ENCODE data around the gene TULP1.

The TULP1 gene

GRCh38 chr6:35474131-35474941 is 38.4 kb downstream of the TULP1 start:
- Histone ChIP-seq H4K8ac (ENCODE audit: low read length) (no peak overlapping the region), H3K18ac (ENCODE audit: low read depth in 1 of 2, low read length in 2 of 2) (no peak overlapping the region), H2AK5ac (ENCODE audit: low read length, severe bottlenecking) (peak overlapping the region; percentile 22), H2BK120ac (ENCODE audit: low read depth, low read length) (no peak overlapping the region), H2BK5ac (ENCODE audit: low read depth, low read length, poor library complexity, severe bottlenecking) (no peak overlapping the region), H3K9me3 (ENCODE audit: control insufficient read depth, low read length) (no peaks in the 10 kb centered on the region), H3K4me1 (ENCODE audit: control insufficient read depth, insufficient read depth, low read depth, low read length) (peaks cover 16% of the 10 kb centered on the region), H3K27ac (ENCODE audit: low read length, poor library complexity, severe bottlenecking) (no peak overlapping the region), H3K36me3 (ENCODE audit: control insufficient read depth in 1 of 2, insufficient read depth in 2 of 2, low read depth in 1 of 2, low read length in 2 of 2) (peaks cover 80 to 86% of the 10 kb centered on the region in 2 experiments), H2BK12ac (ENCODE audit: low read length in 2 of 2) (no peak overlapping the region), H3K79me1 (replicated peaks; ENCODE audit: low read length, poor library complexity, severe bottlenecking) (peaks cover 10% of the 10 kb centered on the region), H3K27me3 (ENCODE audit: control insufficient read depth in 1 of 2, insufficient read depth in 1 of 2, low read length in 2 of 2) (no peaks in the 10 kb centered on the region), H2BK15ac (ENCODE audit: low read depth, poor library complexity, severe bottlenecking) (no peak overlapping the region), H2AFZ (ENCODE audit: low read depth, low read length) (no peak overlapping the region), H3K4me3 (ENCODE audit: insufficient read depth in 1 of 2, low read depth in 1 of 2, low read length in 2 of 2) (no peak overlapping the region), H3K4me2 (ENCODE audit: low read length, poor library complexity, severe bottlenecking) (no peak overlapping the region), H4K91ac (ENCODE audit: low read length) (no peak overlapping the region), H3K4ac (ENCODE audit: low read depth in 1 of 2, low read length in 2 of 2) (no peak overlapping the region), H3K9ac (ENCODE audit: low read length) (no peak overlapping the region), H3K23ac (ENCODE audit: low read length in 2 of 2) (no peak overlapping the region), H3K14ac (ENCODE audit: low read length in 2 of 2) (no peak overlapping the region)
- DNase-seq = no peak
- WGBS = 96% methylated on average over 7 of the region's 14 CpGs

GRCh38 chr6:35473850-35474130 is 38.9 kb downstream of the TULP1 start:
- H3K4me3 ChIP-seq (ENCODE audit: insufficient read depth in 1 of 2, low read depth in 1 of 2, low read length in 2 of 2) = no peak overlapping the region
- no peak overlapping the region for H2BK15ac ChIP-seq (ENCODE audit: low read depth, poor library complexity, severe bottlenecking)
- H3K36me3 ChIP-seq (ENCODE audit: control insufficient read depth in 1 of 2, insufficient read depth in 2 of 2, low read depth in 1 of 2, low read length in 2 of 2) = peaks cover 81% of the 10 kb centered on the region in 2 experiments
- H3K9ac ChIP-seq (ENCODE audit: low read length) = no peak overlapping the region
- H4K8ac ChIP-seq (ENCODE audit: low read length) = no peak overlapping the region
- H3K4me2 ChIP-seq (ENCODE audit: low read length, poor library complexity, severe bottlenecking) = no peak overlapping the region
- H2AK5ac ChIP-seq (ENCODE audit: low read length, severe bottlenecking) = peak overlapping the region; percentile 22
- H2BK5ac ChIP-seq (ENCODE audit: low read depth, low read length, poor library complexity, severe bottlenecking) = no peak overlapping the region
- no peak overlapping the region for H3K23ac ChIP-seq (ENCODE audit: low read length in 2 of 2)
- H3K27ac ChIP-seq (ENCODE audit: low read length, poor library complexity, severe bottlenecking) = no peak overlapping the region
- peaks cover 10% of the 10 kb centered on the region for H3K79me1 ChIP-seq (replicated peaks; ENCODE audit: low read length, poor library complexity, severe bottlenecking)
- no peaks in the 10 kb centered on the region for H3K9me3 ChIP-seq (ENCODE audit: control insufficient read depth, low read length)
- H3K27me3 ChIP-seq (ENCODE audit: control insufficient read depth in 1 of 2, insufficient read depth in 1 of 2, low read length in 2 of 2) = no peaks in the 10 kb centered on the region
- no peak overlapping the region for H2BK120ac ChIP-seq (ENCODE audit: low read depth, low read length)
- no peak overlapping the region for H2AFZ ChIP-seq (ENCODE audit: low read depth, low read length)
- no peak overlapping the region for H3K18ac ChIP-seq (ENCODE audit: low read depth in 1 of 2, low read length in 2 of 2)
- no peak for DNase-seq
- no peak overlapping the region for H2BK12ac ChIP-seq (ENCODE audit: low read length in 2 of 2)
- H3K4ac ChIP-seq (ENCODE audit: low read depth in 1 of 2, low read length in 2 of 2) = no peak overlapping the region
- H3K4me1 ChIP-seq (ENCODE audit: control insufficient read depth, insufficient read depth, low read depth, low read length) = peaks cover 16% of the 10 kb centered on the region
- H4K91ac ChIP-seq (ENCODE audit: low read length) = no peak overlapping the region
- H3K14ac ChIP-seq (ENCODE audit: low read length in 2 of 2) = no peak overlapping the region

- WGBS = 81% methylated on average over 6 of the region's 9 CpGs
- Histone ChIP-seq H3K4me1 (ENCODE audit: control insufficient read depth, insufficient read depth, low read depth, low read length) (peaks cover 16% of the 10 kb centered on the region), H3K9me3 (ENCODE audit: control insufficient read depth, low read length) (no peaks in the 10 kb centered on the region), H2AFZ (ENCODE audit: low read depth, low read length) (no peak overlapping the region), H2BK15ac (ENCODE audit: low read depth, poor library complexity, severe bottlenecking) (no peak overlapping the region), H3K27me3 (ENCODE audit: control insufficient read depth in 1 of 2, insufficient read depth in 1 of 2, low read length in 2 of 2) (no peaks in the 10 kb centered on the region), H3K4ac (ENCODE audit: low read depth in 1 of 2, low read length in 2 of 2) (no peak overlapping the region), H3K4me3 (ENCODE audit: insufficient read depth in 1 of 2, low read depth in 1 of 2, low read length in 2 of 2) (no peak overlapping the region), H3K23ac (ENCODE audit: low read length in 2 of 2) (no peak overlapping the region), H3K27ac (ENCODE audit: low read length, poor library complexity, severe bottlenecking) (peak overlapping the region; percentile 8), H3K18ac (ENCODE audit: low read depth in 1 of 2, low read length in 2 of 2) (no peak overlapping the region), H3K9ac (ENCODE audit: low read length) (no peak overlapping the region), H2AK5ac (ENCODE audit: low read length, severe bottlenecking) (no peak overlapping the region), H4K91ac (ENCODE audit: low read length) (no peak overlapping the region), H3K79me1 (replicated peaks; ENCODE audit: low read length, poor library complexity, severe bottlenecking) (peaks cover 10% of the 10 kb centered on the region), H3K36me3 (ENCODE audit: control insufficient read depth in 1 of 2, insufficient read depth in 2 of 2, low read depth in 1 of 2, low read length in 2 of 2) (peaks cover 77 to 80% of the 10 kb centered on the region in 2 experiments), H2BK5ac (ENCODE audit: low read depth, low read length, poor library complexity, severe bottlenecking) (no peak overlapping the region), H4K8ac (ENCODE audit: low read length) (peak overlapping the region; percentile 59), H2BK12ac (ENCODE audit: low read length in 2 of 2) (no peak overlapping the region), H3K4me2 (ENCODE audit: low read length, poor library complexity, severe bottlenecking) (no peak overlapping the region), H3K14ac (ENCODE audit: low read length in 2 of 2) (no peak overlapping the region), H2BK120ac (ENCODE audit: low read depth, low read length) (no peak overlapping the region)
- DNase-seq = no peak
Measured at GRCh38 chr6:35473075-35473849, 39.4 kb downstream of the TULP1 start.

GRCh38 chr6:35471836-35472345 is 40.8 kb downstream of the TULP1 start:
- Histone ChIP-seq H3K27me3 (ENCODE audit: control insufficient read depth in 1 of 2, insufficient read depth in 1 of 2, low read length in 2 of 2) (no peaks in the 10 kb centered on the region), H3K14ac (ENCODE audit: low read length in 2 of 2) (no peak overlapping the region), H3K79me1 (replicated peaks; ENCODE audit: low read length, poor library complexity, severe bottlenecking) (peaks cover 9% of the 10 kb centered on the region), H2BK120ac (ENCODE audit: low read depth, low read length) (no peak overlapping the region), H3K23ac (ENCODE audit: low read length in 2 of 2) (no peak overlapping the region), H3K4me1 (ENCODE audit: control insufficient read depth, insufficient read depth, low read depth, low read length) (peaks cover 19% of the 10 kb centered on the region), H3K27ac (ENCODE audit: low read length, poor library complexity, severe bottlenecking) (peak overlapping the region; percentile 8), H2AK5ac (ENCODE audit: low read length, severe bottlenecking) (no peak overlapping the region), H3K9me3 (ENCODE audit: control insufficient read depth, low read length) (no peaks in the 10 kb centered on the region), H3K4me3 (ENCODE audit: insufficient read depth in 1 of 2, low read depth in 1 of 2, low read length in 2 of 2) (no peak overlapping the region), H4K8ac (ENCODE audit: low read length) (peak overlapping the region; percentile 19), H2BK15ac (ENCODE audit: low read depth, poor library complexity, severe bottlenecking) (no peak overlapping the region), H2BK12ac (ENCODE audit: low read length in 2 of 2) (no peak overlapping the region), H3K4me2 (ENCODE audit: low read length, poor library complexity, severe bottlenecking) (peak overlapping the region; percentile 19), H3K4ac (ENCODE audit: low read depth in 1 of 2, low read length in 2 of 2) (no peak overlapping the region), H3K36me3 (ENCODE audit: control insufficient read depth in 1 of 2, insufficient read depth in 2 of 2, low read depth in 1 of 2, low read length in 2 of 2) (peaks cover 66 to 67% of the 10 kb centered on the region in 2 experiments), H4K91ac (ENCODE audit: low read length) (no peak overlapping the region), H3K9ac (ENCODE audit: low read length) (peak overlapping the region; percentile 43), H2AFZ (ENCODE audit: low read depth, low read length) (no peak overlapping the region), H2BK5ac (ENCODE audit: low read depth, low read length, poor library complexity, severe bottlenecking) (no peak overlapping the region), H3K18ac (ENCODE audit: low read depth in 1 of 2, low read length in 2 of 2) (no peak overlapping the region)
- no peak for DNase-seq
- 61% methylated on average over 5 of the region's 8 CpGs for WGBS
